Right cardiac atrium (tissue), 5 donors: ENCODE measurements around the gene CEMIP. TPM values are rescaled to one million over a fixed set of nuclear protein-coding genes. Genes with fewer than 3 reads are reported as not detected.
"Not testable (repeated sequence)": the region's sequence is repeated elsewhere in the genome, so short reads cannot be mapped to it uniquely, and the experiment has no call there.

Source experiments
- ATAC-seq, 2 donors: fragments of 200-7000 bp; cut with Tn5 transposase; one replicate each; pipeline versions ENCODE4 v1.8.0 to v1.9.1; 2020; ENCODE audit warnings: moderate library complexity in 2 of 2, mild to moderate bottlenecking in 1 of 2
- DNase-seq, 3 donors: peaks; one replicate each; pipeline ENCODE4 v3.0.0-alpha.2; 2020
- H3K27ac ChIP-seq: one replicate; pipeline ENCODE4 v1.5.1; 2013; ENCODE audit warnings: mild to moderate bottlenecking, low read length, control low read depth, moderate library complexity
- H3K27me3 ChIP-seq: one replicate; pipeline ENCODE4 v1.6.1; 2013; ENCODE audit not compliant: control insufficient read depth, insufficient read depth
- H3K4me1 ChIP-seq: one replicate; pipeline ENCODE4 v1.6.1; 2013; ENCODE audit warnings: low read length; ENCODE audit not compliant: control insufficient read depth, insufficient read depth
- H3K4me3 ChIP-seq: one replicate; pipeline ENCODE4 v1.5.1; 2013; ENCODE audit warnings: low read length, control low read depth
- H3K9me3 ChIP-seq: one replicate; pipeline ENCODE4 v1.6.1; 2013; ENCODE audit warnings: low read length; ENCODE audit not compliant: control insufficient read depth
- WGBS: extraction: QIAGEN DNeasy Blood & Tissue Kit; methylation state at CpG from one replicate; pipeline ENCODE4 v1.1.7; 2013; 5-methylcytosine and 5-hydroxymethylcytosine counted together
- intact Hi-C, 4 donors: fragments of 100-400 bp; cut with DNase I; formaldehyde crosslinking; loops; one replicate each; pipeline versions ENCODE4 v1.11.0 to v1.14.0; 2022 to 2023
- polyA plus RNA-seq: library from polyadenylated mRNA; stranded (reverse); fragments of 200-250 nt; gene quantifications from one replicate; pipeline ENCODE4 v1.2.3, GENCODE V29; 2013
- total RNA-seq, 4 donors: library from RNA; stranded (reverse); fragmentation: NEBNext Ultra II Directional; extraction: Animal tissue kit (Norgen Biotek cat#: 25700); gene quantifications; one replicate each; pipeline ENCODE4 v1.2.1, GENCODE V29; 2021
- donor health status: healthy with polysubstance abuse.
- donor health status: DM: no; HTN: yes; CAD: no.
- donor health status: DM: no; HTN: no; CAD: no.
- donor health status: DM: no; HTN: yes; CAD: no; lungs with severe emphysema.
- donor health status: DM: yes; HTN: yes; CAD: no.

Gene CEMIP
- total and polyA plus RNA-seq, 5 donors = 0.23 to 3.9 (median 2.6) TPM

DNA sequence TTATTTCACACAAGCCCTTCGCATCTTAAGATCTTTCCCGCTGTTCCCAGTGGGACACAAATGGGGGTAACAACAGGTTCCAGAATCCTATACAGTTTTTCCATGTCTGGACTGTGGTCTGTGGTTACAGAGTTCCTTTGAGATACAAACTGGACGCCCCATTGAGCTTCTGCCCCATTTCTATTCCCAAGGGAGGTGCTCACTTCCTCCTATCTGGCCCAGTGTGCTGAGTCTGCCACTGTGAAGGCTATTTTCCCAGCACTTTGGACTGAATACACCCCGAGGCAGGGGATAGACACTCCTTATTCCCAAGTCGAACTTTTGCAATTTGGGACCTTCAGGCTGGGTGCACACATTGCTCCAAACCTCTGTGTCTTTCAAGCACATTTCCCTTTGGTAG is 166.4 kb downstream of the CEMIP start:
- H3K27me3 ChIP-seq = no peaks in the 10 kb centered on the region
- ATAC-seq = no peak

DNA sequence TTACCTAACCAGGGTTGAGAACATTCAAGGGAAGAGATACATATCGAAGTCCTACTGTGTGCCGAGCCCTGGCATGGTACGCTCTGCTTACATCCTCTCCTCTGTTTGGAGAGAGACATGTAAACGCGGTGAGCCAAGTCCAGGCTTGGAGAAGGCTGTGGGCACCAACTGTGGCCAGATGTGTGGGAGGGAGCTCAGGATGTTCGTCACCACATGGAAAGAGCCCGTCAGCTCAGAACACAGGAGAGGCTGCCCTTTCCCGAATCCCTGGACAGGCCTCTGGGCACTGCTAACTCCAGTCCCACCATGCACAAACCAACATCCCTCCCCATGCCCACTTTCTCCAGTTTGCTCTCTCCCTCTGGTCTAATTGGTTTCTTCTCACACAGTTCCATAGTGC is 167.4 kb downstream of the CEMIP start:
- intact Hi-C loops = no loop called here
- H3K9me3 ChIP-seq = no peaks in the 10 kb centered on the region
- DNase-seq (no peak), ATAC-seq (no peak)
- peaks cover 2% of the 10 kb centered on the region for H3K4me1 ChIP-seq
- H3K4me3 ChIP-seq = no peak overlapping the region
- no peaks in the 10 kb centered on the region for H3K27me3 ChIP-seq
- 89% methylated on average over 8 of the region's 8 CpGs for WGBS
- H3K27ac ChIP-seq = no peak overlapping the region

More for the DNA sequence above, 166.4 kb downstream of the CEMIP start:
- intact Hi-C loops = no loop called here
- no peaks in the 10 kb centered on the region for H3K9me3 ChIP-seq
- H3K27ac ChIP-seq = no peak overlapping the region
- H3K4me1 ChIP-seq = peaks cover 2% of the 10 kb centered on the region
- no peak for DNase-seq
- no peak overlapping the region for H3K4me3 ChIP-seq
- 85% methylated on average over 5 of the region's 5 CpGs for WGBS

DNA sequence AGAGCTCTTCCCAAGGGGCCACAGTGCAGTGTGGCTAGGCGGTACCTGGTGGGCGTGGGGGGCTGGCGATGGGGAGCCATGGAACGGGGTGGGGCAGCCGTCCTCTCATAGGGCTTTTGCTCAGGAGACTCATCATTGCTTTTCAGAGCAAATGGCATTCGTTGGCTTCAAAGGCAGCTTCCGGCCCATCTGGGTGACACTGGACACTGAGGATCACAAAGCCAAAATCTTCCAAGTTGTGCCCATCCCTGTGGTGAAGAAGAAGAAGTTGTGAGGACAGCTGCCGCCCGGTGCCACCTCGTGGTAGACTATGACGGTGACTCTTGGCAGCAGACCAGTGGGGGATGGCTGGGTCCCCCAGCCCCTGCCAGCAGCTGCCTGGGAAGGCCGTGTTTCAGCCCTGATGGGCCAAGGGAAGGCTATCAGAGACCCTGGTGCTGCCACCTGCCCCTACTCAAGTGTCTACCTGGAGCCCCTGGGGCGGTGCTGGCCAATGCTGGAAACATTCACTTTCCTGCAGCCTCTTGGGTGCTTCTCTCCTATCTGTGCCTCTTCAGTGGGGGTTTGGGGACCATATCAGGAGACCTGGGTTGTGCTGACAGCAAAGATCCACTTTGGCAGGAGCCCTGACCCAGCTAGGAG is 169.6 kb downstream of the CEMIP start:
- Histone ChIP-seq H3K4me3 (no peak overlapping the region), H3K27me3 (no peaks in the 10 kb centered on the region), H3K27ac (no peak overlapping the region), H3K9me3 (no peaks in the 10 kb centered on the region), H3K4me1 (no peaks in the 10 kb centered on the region)
- intact Hi-C loops = no loop called here
- ATAC-seq (no peak), DNase-seq (no peak)
- WGBS = 94% methylated on average over 13 of the region's 13 CpGs

DNA sequence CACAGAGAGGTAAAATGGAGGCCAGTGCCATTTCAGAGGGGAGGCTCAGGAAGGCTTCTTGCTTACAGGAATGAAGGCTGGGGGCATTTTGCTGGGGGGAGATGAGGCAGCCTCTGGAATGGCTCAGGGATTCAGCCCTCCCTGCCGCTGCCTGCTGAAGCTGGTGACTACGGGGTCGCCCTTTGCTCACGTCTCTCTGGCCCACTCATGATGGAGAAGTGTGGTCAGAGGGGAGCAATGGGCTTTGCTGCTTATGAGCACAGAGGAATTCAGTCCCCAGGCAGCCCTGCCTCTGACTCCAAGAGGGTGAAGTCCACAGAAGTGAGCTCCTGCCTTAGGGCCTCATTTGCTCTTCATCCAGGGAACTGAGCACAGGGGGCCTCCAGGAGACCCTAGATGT is 170.6 kb downstream of the CEMIP start:
- H3K4me3 ChIP-seq = no peak overlapping the region
- 95% methylated on average over 4 of the region's 4 CpGs for WGBS
- no peak for DNase-seq
- H3K27me3 ChIP-seq = no peaks in the 10 kb centered on the region
- H3K27ac ChIP-seq = no peak overlapping the region
- intact Hi-C loops = no loop called here
- no peak for ATAC-seq
- no peaks in the 10 kb centered on the region for H3K4me1 ChIP-seq
- no peaks in the 10 kb centered on the region for H3K9me3 ChIP-seq

DNA sequence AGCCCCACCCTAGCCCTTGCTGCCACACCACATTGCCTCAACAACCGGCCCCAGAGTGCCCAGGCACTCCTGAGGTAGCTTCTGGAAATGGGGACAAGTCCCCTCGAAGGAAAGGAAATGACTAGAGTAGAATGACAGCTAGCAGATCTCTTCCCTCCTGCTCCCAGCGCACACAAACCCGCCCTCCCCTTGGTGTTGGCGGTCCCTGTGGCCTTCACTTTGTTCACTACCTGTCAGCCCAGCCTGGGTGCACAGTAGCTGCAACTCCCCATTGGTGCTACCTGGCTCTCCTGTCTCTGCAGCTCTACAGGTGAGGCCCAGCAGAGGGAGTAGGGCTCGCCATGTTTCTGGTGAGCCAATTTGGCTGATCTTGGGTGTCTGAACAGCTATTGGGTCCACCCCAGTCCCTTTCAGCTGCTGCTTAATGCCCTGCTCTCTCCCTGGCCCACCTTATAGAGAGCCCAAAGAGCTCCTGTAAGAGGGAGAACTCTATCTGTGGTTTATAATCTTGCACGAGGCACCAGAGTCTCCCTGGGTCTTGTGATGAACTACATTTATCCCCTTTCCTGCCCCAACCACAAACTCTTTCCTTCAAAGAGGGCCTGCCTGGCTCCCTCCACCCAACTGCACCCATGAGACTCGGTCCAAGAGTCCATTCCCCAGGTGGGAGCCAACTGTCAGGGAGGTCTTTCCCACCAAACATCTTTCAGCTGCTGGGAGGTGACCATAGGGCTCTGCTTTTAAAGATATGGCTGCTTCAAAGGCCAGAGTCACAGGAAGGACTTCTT is 171.3 kb downstream of the CEMIP start:
- Histone ChIP-seq H3K9me3 (no peaks in the 10 kb centered on the region), H3K4me1 (no peaks in the 10 kb centered on the region), H3K4me3 (no peak overlapping the region), H3K27ac (no peak overlapping the region), H3K27me3 (no peaks in the 10 kb centered on the region)
- no peak for DNase-seq
- ATAC-seq = no peak
- WGBS = 92% methylated on average over 8 of the region's 8 CpGs
- intact Hi-C loops = no loop called here

DNA sequence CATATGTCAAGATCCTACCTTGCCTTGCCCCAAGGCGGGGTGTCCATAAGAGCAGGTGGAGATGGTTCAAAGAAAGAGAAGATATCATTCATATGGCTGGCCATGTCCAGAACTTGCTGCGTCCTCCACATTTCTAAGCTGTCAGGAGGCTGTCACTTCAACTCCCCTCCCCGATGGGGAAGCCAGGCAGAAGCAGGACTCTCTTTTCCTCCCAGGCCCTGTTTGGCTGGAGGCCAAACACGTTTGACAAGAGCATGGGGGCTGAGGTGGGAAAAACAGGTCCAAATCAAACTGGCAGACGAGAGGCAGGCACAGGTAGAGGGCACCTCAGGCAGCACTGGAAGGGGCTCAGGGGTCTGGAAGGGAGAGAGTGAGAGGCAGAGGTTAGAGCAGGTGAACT is 172.8 kb downstream of the CEMIP start:
- Histone ChIP-seq H3K9me3 (no peaks in the 10 kb centered on the region), H3K4me1 (no peaks in the 10 kb centered on the region), H3K27me3 (no peaks in the 10 kb centered on the region), H3K4me3 (no peak overlapping the region), H3K27ac (no peak overlapping the region)
- ATAC-seq (no peak), DNase-seq (no peak)
- intact Hi-C loops = no loop called here
- WGBS = 63% methylated on average over 5 of the region's 5 CpGs

DNA sequence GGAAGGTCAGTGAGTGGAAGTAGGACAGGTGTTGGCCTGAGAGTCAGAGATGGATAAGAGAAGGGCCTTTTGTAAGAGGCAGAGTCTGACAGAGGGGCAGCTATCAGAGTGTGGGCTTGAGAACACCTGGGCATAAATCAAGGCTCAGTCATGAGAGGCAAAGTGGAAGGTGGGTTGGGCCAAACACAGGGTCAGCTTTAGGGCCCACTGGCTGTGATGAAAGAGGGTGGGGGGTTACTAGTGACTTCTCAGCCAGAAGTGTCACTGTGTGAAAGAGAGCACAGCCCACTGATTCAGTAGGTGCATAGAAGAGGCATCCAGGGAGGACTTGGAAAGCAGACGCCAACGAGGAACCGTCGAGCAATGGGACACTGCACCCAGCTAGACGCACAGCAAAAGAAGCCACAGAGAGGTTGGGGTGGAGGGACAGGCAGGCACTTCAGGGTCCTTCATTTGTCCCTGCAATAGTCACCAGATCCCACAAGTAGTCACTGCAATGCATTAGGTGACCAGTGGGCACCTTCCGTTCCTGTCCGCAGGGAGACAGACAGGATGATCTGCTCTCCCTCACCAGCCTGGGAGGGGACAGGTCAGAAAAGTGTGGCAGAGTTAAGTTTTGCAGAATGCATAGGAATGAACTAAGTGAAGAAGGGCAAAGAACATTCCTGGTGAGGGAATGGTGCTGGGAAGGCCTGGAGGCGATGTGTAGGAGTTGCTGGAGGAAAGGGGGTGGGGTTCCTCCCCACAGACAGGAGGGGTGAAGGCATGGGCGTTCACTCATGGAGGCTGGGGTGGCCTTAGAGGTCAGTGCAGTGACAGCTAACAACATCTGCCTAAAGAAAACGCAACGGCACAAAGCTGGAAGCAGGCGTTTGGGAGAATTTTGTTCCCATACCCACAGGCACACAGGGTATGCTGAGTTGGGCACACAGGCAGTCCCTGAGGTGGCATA is 174.1 kb downstream of the CEMIP start:
- intact Hi-C loops = no loop called here
- no peaks in the 10 kb centered on the region for H3K4me1 ChIP-seq
- no peaks in the 10 kb centered on the region for H3K27me3 ChIP-seq
- DNase-seq = no peak
- no peaks in the 10 kb centered on the region for H3K9me3 ChIP-seq
- H3K4me3 ChIP-seq = no peak overlapping the region
- ATAC-seq = peak in 1 of 2 donors; percentile 20
- H3K27ac ChIP-seq = no peak overlapping the region
- WGBS = 89% methylated on average over 12 of the region's 12 CpGs

DNA sequence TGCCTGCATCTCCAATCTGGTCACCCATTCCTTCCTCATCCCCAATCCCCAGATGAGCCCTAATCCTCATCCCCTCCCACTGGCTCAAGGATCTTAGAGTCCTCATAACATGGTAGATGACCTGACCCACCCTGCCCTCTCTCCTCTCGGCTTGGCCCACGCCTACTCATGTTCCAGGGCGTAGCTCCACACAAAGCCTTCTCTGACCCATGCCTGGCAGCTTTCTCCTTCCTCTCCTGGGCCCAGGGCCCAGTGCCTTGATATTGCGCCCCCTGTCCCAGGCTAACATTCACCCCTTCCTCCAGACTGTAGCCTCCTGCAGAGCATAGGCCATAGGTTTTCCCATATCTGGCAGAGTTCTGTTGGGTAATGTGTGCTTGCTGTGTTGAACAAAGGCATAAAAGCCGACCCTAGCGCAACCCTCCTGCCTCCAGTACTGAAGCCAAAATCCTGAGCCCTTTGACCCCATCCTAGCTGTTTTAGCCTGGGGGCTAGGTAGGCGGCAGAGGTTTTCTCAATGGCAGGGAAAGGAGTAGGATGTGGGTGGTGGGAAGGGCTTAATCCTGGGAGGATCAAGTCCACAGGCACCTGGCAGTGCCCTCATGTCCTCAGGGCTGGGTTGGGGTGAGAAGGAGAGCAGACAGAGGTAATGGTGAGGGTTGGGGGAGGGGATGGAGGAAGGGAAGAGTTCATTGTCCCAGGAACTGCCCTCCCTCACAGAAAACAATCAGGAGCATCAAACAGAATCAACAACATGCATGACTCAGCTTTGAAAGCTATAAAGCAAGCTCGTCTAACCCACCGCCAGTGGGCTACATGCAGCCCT is 175.0 kb downstream of the CEMIP start:
- Histone ChIP-seq H3K4me3 (no peak overlapping the region), H3K4me1 (no peaks in the 10 kb centered on the region), H3K27ac (no peak overlapping the region), H3K27me3 (no peaks in the 10 kb centered on the region), H3K9me3 (no peaks in the 10 kb centered on the region)
- ATAC-seq (peak in 1 of 2 donors; percentile 17), DNase-seq (no peak)
- 92% methylated on average over 9 of the region's 9 CpGs for WGBS
- intact Hi-C loops = no loop called here

DNA sequence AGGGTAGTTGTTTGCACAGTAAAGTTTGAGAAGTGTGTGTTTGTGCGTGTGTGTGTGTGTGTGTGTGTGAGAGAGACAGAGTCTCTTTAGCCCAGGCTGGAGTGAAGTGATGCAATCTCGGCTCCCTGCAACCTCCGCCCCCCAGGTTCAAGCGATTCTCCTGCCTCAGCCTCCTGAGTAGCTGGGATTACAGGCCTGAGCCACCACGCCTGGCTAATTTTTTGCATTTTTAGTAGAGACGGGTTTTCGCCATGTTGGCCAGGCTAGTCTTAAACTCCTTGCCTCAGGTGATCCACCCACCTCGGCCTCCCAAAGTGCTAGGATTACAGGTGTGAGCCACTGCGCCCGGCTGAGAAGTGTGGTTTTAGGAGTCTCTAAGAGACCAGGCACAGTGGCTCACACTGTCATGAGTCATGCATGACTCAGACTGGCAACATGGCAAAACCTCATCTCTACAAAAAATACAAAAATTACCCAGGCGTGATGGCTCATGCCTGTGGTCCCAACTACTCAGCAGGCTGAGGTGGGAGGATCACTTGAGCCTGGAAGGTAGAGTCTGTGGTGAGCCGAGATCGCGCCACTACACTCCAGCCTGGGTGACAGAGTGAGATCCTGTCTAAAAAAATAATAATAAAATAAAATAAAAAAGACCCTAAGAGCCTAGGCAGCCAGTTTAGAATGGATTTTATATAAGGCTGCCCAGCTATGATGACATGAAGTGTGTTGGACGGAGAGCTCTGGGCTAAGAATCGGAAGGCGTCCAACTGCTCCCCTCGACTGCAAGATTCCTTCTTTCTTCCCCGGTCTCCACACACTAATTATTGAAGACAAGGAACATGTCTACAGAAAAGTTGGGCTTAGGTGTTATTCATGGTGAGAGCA is 176.6 kb downstream of the CEMIP start:
- H3K27ac ChIP-seq, intact Hi-C loops, H3K27me3 ChIP-seq, H3K4me1 ChIP-seq, H3K4me3 ChIP-seq, DNase-seq, H3K9me3 ChIP-seq, ATAC-seq: not testable (repeated sequence)
- WGBS = 93% methylated on average over 19 of the region's 19 CpGs

DNA sequence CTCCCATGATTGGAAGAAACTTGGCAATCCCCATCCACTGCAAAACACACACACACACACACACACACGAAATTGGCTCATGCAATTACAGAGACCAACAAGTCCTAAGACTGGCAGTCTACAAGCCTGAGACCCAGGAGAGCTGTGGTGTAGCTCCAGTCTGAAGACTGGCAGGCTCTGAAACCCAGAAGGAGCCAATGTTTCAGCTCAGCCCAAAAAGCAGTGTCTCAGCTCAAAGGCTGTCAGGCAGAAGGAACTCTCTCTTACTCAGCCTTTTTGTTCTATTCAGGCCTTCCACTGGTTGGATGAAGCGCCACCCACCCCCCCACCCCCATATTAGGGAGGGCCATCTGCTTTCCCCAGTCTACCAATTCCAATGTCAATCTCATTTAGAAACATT is 178.4 kb downstream of the CEMIP start:
- intact Hi-C loops = no loop called here
- DNase-seq (no peak), ATAC-seq (no peak)
- Histone ChIP-seq H3K9me3 (no peaks in the 10 kb centered on the region), H3K4me3 (no peak overlapping the region), H3K4me1 (no peaks in the 10 kb centered on the region), H3K27ac (no peak overlapping the region), H3K27me3 (no peaks in the 10 kb centered on the region)
- 79% methylated on average over 2 of the region's 2 CpGs for WGBS
